GM19397 (cell line): ENCODE data around the gene IPO9.
A peak's percentile ranks its signal among the peaks of the same experiment; 100 is the strongest.

ENCODE experiments used
- ATAC-seq: cut with Tn5 transposase; IDR thresholded peaks from one replicate; pipeline ENCODE4 v1.9.1; 2021; ENCODE audit warnings: mild to moderate bottlenecking, moderate library complexity; ENCODE audit not compliant: unreplicated experiment

Gene IPO9

DNA sequence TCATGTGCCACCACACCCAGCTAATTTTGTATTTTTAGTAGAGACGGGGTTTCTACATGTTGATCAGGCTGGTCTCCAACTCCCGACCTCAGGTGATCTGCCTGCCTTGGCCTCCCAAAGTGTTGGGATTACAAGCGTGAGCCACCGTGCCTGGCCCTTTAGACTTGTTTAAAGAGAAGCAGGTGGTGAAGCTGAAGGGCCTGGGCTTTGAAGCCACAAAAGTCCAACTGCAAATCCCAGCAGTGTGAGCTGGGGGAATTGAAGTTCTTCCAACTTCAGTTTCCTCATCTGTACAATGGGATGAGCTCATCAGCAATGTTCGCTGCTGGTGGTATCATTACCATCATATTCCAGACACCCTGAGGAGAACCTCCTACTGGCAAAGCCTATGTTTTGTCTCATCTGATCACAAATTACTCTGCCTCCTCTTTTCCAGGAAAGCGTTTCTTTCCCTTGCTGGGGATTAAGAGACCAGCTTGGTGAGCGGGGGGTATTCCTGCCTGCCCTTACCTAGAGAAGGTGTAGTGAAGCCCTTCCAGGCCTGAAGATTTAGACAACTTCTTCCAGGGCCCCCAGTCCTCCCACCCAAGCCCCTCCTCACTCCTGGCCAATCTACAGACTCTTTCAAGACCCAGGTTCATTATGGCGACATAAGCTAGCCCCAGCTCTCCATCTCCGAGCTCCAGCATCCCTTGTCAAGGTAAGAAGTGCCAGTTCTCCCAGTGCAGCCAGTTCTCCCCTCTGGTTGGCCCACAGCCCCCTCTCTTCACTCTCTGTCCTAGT lies 57.3 kb downstream of the IPO9 start:
- ATAC-seq, result no peak

- no peak for ATAC-seq
These were observed 58.3 kb downstream of the IPO9 start for GRCh38 chr1:201887116-201887866.

DNA sequence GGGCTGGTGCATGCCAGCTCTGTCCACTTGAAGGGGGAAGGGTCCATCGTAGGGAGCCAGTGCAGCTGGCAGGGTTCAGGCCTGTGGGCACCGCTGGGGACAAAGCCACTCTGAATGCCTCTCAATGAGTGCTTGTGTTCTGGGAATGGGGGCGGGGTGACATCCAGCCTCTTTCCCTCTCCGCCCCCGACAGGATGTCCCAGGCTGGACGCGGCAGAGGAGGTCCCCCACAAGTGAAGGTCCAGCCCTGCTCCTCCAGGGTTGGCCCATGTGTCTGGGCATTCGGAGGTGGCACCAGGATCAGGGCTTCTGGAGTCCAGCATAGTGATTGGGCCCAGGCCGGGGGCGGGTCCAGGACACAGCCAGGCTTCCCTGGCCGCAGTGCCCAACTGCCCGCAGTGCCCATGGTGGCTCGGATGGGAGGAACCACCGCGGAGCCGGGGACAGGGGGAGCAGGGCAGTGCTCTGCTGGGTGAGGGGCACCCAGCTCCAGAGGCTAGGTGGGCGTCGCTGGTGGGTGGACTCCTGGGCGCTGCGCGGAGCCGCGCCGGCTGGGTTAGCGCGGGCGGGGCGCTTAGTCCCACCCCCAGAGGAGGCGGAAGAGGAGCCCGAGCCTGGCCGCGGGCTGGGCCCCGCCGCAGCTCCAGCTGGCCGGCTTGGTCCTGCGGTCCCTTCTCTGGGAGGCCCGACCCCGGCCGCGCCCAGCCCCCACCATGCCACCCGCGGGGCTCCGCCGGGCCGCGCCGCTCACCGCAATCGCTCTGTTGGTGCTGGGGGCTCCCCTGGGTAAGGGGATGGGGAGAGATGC lies 59.5 kb downstream of the IPO9 start, which contains the start of gene SHISA4:
TSS of gene SHISA4 (plus strand) at position 617 of the 808 bp plus-strand sequence. CDS start at position 714, 97 bp downstream.
- ATAC-seq, result no peak

DNA sequence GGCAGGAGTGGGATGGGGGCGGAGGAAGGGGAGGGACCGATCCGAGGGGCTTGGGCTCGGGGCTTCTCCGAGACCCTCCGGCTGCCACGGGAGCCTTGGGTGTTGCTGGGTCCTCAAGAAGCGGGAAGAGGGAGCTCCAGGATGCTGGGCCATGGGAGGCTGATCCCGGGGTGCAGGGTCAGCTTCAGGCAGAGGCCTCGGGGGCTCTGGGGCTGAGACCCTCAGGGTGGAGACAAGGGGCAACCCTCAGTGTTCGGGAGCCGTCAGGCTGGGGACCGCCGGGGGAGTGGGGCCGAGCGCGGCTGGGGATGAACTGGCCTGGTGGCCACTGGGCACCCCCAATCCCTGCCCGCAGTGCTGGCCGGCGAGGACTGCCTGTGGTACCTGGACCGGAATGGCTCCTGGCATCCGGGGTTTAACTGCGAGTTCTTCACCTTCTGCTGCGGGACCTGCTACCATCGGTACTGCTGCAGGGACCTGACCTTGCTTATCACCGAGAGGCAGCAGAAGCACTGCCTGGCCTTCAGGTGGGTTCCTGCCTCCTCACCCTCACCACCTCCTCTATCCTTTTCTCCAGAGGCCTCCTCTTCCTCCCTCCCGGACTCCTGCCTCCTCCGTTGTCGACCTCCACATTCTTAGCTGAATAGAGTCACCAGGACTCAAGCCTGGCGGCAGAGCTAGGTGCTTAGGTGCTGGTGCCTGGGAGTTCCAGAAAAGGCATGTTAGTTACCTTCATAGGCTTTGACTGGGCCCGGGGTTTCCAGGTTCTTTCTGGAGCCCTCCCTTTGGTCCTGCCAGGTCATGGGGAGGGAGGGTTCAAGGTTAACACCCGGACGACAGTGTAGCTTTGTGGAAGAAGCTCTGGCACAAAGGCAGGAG lies 60.4 kb downstream of the IPO9 start:
- no peak for ATAC-seq

DNA sequence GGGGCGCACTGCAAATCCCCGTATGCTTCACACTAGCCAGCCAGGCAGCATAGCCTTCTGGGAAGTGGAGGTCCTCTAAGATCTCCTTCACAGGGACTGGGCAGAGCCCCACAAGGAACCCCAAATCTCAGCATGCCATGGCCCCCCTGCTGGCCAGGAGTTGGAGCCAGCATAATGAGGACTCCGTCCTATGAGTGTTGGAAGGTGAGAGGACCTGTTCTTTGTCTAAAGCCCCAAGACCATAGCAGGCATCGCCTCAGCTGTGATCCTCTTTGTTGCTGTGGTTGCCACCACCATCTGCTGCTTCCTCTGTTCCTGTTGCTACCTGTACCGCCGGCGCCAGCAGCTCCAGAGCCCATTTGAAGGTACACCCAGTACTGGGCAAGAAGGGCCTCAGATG lies 61.3 kb downstream of the IPO9 start:
- ATAC-seq, result no peak

- no peak for ATAC-seq
These were observed 62.0 kb downstream of the IPO9 start for GRCh38 chr1:201890806-201891450.

DNA sequence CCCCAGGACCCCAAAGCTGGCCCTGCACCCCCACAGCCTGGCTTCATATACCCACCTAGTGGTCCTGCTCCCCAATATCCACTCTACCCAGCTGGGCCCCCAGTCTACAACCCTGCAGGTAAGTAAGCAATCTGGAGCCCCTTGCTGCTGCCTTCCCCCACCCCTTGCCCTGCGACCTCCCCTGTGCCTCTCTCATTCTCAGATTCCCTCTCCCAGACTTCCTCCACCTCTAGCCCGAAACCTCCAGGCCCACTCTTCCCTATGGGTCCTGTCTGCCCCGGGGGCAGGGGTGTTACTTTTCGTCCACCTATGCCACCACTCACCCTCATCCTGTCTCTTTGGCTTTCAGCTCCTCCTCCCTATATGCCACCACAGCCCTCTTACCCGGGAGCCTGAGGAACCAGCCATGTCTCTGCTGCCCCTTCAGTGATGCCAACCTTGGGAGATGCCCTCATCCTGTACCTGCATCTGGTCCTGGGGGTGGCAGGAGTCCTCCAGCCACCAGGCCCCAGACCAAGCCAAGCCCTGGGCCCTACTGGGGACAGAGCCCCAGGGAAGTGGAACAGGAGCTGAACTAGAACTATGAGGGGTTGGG lies 62.6 kb downstream of the IPO9 start:
- ATAC-seq, result no peak

DNA sequence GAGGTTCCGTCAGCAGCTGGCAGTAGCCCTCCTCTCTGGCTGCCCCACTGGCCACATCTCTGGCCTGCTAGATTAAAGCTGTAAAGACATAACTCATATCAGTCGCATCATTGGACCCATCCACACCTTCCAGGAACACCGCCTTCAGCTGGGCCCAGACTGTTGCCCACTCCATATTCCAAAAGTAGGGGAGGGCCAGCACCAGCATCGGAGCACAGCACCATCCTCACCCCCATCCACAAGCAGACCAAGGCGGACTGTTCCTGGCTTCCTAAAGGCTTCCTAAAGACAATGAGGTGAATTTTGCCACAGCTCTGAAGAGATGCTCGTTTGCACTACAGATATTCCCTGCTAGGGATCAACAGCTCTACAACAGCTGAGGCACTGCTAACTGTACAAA lies 63.3 kb downstream of the IPO9 start:
- ATAC-seq, result no peak

DNA sequence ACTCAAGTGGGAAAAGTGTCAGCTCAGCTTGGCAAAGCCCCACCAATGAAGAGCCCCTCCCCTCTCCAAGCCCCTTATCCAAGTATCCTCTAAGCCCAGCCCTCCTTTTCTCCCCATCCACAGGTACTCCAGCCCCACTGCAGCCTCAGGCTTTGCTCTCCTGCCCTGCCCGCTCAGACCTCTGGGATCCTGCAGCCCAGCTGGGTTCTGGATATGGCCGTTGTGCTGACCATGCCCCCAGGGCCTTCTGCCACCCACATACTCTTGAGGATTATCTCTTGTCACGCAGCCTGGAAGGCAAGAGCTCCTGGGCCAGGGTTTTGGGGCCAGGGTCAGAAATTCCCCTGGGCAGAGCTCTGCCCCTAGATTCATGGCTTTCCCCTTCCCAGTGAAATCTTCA lies 64.5 kb downstream of the IPO9 start:
- no peak for ATAC-seq

- ATAC-seq, result no peak
These were observed 65.6 kb downstream of the IPO9 start for GRCh38 chr1:201894343-201895119.

DNA sequence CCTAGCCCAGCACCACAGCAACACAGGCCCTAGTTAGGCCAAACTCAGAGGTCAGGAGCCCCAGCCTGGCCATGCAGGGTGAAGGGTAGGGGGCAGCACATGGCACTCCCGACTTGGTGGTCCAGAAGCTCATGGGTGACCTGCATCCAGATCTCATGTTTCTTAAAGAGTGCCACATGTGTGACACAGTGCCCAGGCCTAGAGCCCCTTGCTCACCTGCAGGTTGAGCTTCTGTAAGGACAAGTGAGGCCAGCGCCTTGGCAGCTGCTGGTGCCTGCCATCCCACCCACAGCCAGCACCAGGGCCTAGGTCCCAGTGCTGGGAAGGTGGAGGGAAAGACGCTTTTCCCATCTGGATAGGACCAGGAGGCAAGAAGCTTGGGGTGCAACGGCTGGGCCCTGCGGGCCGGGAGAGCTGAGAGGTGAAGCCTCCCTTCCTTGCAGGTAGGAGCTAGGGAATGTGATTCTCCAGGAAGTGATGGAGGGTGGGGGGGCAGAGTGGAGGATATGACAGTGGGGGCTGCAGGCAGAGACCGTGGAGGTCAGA lies 66.2 kb downstream of the IPO9 start:
- no peak for ATAC-seq

DNA sequence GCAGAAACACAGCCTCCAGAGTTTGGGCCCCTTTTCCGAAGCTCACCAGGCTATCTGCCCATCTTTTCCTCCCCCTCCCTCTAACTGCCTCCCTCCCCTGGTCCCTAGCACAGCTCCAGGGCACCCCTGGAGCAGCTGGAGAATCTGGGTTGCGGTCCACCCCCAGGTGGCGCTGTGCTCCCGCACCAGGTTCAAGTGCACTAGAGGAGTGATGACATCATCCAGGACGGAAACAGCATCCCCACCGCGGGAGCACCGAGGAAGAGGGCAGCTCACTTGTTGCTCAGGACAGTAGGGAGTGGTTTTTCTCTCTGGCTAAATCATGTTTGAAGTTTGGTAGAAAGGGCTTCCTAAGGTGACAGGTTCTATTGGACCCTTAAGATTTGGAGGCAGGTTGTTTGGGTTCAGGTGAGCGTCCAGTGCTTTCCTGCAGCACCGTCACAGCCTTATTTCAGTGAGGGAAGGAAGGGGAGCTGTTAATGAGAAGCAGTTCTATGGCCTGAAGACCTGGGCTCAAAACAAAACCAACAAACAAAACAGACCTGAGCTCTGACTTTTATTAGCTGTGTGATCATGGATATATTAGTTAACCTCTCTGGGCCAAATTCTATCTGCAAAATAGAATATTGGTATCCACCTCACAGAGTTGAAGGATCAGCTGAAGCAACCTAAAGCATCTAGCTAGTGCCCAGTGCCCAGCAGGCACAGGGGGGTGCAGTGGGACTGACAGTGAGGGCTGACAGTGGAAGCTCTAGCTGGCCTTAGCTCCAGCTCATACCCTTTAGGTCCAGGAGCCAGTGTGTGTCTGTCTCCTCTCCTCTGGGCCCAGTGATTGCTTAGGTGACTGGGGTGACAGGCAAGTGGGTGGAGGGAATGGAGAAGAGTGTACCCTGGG lies 67.2 kb downstream of the IPO9 start:
- peak; percentile 67 for ATAC-seq

DNA sequence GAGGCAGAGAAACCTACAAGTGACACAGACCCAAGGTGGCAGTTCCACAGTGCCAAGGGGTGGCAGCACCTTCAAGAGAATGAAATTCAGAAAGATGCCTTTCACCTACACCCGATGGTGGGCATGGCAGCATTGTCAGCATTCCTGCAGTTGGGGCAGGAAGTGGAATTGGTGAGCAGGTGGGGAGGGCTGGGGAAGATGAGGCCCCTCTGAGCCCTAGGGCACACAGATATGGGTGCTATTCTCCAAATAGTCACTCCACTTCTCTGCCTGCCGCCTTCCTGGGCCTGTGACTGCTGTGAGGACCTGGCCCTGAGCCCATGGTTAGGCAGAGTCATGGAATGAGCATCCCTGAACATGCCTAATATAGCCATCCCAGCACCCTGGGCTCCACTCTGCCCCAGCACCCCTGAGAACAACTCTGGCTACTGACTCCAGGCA lies 68.0 kb downstream of the IPO9 start:
- no peak for ATAC-seq

GRCh38 chr1:201898240-201898894 lies 69.4 kb downstream of the IPO9 start:
- no peak for ATAC-seq

DNA sequence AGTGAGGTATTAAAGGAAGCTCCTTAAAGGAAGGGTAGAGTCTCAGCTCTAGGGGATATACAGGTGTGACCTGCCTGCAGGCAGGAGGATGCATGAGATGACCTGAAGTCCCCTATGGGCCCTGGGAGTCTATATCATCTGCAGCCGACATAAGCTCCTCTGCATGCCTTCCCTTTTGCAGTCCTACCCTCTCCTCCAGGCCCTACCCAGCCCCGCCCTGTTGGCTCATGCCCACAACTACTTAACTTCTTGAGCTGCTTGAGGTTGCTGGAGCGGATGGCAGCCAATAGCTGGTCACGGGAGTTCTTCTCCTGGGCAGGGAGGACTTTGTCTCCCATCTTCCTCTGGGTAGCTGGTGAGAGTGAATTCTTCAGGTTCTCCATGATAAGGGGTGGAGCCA lies 70.0 kb downstream of the IPO9 start:
- ATAC-seq, result no peak

DNA sequence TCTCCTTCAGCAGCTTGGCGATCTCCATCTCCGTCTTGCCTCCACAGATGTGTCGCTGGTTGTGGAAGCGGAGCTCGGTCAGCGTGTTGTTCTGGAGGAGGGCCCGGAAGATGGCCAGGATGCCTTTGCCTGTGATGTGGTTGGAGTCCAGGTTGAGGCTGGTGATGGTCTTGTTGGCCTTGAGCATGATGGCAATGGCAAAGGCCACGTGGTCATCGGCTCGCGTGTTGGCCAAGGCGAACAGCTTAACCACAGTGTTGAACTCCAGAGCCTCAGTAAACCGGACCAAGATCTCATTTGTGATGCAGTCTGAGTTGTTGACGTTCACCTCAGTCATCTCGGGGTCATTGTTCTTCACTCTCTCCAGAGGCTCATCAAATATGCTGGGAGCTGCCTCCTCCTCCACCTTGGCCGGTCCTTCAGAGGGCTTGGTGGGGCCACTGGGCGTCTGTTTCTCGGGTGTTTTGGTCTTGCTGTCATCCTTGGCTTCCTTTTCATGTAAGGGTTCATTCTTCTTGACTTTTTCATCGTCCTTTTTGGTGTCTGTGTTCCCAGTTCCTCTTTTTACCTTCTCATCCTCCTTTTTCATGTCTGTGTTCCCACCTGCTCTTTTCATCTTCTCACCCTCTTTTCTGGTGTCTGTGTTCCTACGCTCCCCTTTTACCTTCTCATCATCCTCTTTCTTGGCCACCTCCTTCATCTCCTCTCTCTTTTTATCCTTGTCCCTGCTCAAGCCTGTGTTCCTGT lies 70.9 kb downstream of the IPO9 start:
- no peak for ATAC-seq
